Keratinocyte (primary cell): Measurements from ENCODE around the gene ADAMTS2.

ENCODE experiments used
- EZH2 ChIP-seq: IDR thresholded peaks from one replicate; pipeline ENCODE4 v1.6.1; 2012; ENCODE audit warnings: inconsistent platforms, mild to moderate bottlenecking, low read length, moderate library complexity
- TF ChIP-seq, protein P1 (sequence below), 3 experiments: IDR thresholded peaks in 1 of 3; conservative IDR thresholded peaks in 1 of 3; optimal IDR thresholded peaks in 1 of 3; 2 replicates in 2 of 3; 3 replicates in 1 of 3; pipeline versions ENCODE3 to v1.5.1; 2011; ENCODE audit warnings: low read length in 3 of 3, mild to moderate bottlenecking in 3 of 3, moderate library complexity in 2 of 3, control low read depth in 1 of 3, inconsistent platforms in 1 of 3; ENCODE audit not compliant: insufficient read depth in 2 of 3; ENCODE audit errors: extremely low read depth in 1 of 3

DNA sequence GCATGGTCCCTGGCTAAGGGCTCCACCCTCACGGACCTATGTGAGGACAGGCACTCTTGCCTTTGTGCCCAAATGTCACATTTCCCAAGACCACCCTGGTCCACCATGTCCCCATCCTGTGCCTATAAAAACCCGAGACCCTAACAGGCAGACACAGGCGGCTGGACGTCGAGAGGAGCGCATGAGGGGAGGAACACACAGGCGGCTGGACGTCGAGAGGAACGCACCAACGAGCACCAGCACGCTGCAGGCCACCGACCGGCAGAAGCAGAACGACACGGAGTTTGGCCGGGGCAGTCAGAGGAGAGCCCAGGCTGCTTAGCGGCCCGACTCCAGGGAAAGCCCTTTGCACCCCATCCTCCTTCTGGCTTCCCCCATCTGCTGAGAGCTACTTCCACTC lies 119.9 kb downstream of the ADAMTS2 start:
- TF ChIP-seq, protein P1, sequence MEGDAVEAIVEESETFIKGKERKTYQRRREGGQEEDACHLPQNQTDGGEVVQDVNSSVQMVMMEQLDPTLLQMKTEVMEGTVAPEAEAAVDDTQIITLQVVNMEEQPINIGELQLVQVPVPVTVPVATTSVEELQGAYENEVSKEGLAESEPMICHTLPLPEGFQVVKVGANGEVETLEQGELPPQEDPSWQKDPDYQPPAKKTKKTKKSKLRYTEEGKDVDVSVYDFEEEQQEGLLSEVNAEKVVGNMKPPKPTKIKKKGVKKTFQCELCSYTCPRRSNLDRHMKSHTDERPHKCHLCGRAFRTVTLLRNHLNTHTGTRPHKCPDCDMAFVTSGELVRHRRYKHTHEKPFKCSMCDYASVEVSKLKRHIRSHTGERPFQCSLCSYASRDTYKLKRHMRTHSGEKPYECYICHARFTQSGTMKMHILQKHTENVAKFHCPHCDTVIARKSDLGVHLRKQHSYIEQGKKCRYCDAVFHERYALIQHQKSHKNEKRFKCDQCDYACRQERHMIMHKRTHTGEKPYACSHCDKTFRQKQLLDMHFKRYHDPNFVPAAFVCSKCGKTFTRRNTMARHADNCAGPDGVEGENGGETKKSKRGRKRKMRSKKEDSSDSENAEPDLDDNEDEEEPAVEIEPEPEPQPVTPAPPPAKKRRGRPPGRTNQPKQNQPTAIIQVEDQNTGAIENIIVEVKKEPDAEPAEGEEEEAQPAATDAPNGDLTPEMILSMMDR (optimal IDR thresholded peaks at IDR 0.05 in 1 of 3, IDR thresholded peaks at IDR 0.05 in 1 of 3, conservative IDR thresholded peaks at IDR 0.05 in 1 of 3; ENCODE audit: extremely low read depth in 1 of 3, insufficient read depth in 2 of 3, low read length in 3 of 3) = no peak
- TF ChIP-seq EZH2 = no peak
